Measurements from ENCODE around the gene ACVR1.

The ACVR1 gene

DNA sequence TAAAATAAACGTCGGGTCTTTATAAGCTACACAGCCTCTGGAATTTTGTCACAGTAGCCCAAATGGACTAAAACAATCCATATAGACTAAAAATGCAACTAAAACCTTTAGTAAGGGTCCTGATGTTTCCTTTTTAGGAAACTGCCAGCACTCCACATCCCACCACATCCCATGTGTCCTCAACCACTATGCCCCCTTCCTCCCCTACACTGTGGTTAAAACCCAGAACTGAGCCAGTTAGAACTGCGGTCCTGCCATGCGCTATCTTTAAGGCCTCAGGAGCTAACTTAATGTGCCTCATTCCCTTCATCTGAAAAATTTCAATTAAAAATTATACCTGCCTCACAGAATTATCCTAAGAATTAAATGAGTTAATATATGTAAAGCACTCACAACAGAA, 41.1 kb downstream of the ACVR1 start:
- ATAC-seq, result no peak
- no peak for TF ChIP-seq TCF4 (CRISPR knock-in tag; IDR thresholded peaks at IDR 0.05; ENCODE audit: borderline replicate concordance)
- TF ChIP-seq ZNF70 (CRISPR knock-in tag; IDR thresholded peaks at IDR 0.05), result no peak
- TF ChIP-seq, protein P1, sequence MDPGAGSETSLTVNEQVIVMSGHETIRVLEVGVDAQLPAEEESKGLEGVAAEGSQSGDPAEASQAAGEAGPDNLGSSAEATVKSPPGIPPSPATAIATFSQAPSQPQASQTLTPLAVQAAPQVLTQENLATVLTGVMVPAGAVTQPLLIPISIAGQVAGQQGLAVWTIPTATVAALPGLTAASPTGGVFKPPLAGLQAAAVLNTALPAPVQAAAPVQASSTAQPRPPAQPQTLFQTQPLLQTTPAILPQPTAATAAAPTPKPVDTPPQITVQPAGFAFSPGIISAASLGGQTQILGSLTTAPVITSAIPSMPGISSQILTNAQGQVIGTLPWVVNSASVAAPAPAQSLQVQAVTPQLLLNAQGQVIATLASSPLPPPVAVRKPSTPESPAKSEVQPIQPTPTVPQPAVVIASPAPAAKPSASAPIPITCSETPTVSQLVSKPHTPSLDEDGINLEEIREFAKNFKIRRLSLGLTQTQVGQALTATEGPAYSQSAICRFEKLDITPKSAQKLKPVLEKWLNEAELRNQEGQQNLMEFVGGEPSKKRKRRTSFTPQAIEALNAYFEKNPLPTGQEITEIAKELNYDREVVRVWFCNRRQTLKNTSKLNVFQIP (CRISPR knock-in tag; IDR thresholded peaks at IDR 0.05; ENCODE audit: borderline replicate concordance, low read depth), result no peak
- TF ChIP-seq, protein P2, sequence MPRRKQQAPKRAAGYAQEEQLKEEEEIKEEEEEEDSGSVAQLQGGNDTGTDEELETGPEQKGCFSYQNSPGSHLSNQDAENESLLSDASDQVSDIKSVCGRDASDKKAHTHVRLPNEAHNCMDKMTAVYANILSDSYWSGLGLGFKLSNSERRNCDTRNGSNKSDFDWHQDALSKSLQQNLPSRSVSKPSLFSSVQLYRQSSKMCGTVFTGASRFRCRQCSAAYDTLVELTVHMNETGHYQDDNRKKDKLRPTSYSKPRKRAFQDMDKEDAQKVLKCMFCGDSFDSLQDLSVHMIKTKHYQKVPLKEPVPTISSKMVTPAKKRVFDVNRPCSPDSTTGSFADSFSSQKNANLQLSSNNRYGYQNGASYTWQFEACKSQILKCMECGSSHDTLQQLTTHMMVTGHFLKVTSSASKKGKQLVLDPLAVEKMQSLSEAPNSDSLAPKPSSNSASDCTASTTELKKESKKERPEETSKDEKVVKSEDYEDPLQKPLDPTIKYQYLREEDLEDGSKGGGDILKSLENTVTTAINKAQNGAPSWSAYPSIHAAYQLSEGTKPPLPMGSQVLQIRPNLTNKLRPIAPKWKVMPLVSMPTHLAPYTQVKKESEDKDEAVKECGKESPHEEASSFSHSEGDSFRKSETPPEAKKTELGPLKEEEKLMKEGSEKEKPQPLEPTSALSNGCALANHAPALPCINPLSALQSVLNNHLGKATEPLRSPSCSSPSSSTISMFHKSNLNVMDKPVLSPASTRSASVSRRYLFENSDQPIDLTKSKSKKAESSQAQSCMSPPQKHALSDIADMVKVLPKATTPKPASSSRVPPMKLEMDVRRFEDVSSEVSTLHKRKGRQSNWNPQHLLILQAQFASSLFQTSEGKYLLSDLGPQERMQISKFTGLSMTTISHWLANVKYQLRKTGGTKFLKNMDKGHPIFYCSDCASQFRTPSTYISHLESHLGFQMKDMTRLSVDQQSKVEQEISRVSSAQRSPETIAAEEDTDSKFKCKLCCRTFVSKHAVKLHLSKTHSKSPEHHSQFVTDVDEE (CRISPR knock-in tag; IDR thresholded peaks at IDR 0.05), result no peak
- no peak for TF ChIP-seq SNAI2 (CRISPR knock-in tag; IDR thresholded peaks at IDR 0.05)
- TF ChIP-seq ZFP30 (CRISPR knock-in tag; IDR thresholded peaks at IDR 0.05), result no peak
- no peak for TF ChIP-seq ZFP3 (CRISPR knock-in tag; IDR thresholded peaks at IDR 0.05)
- TF ChIP-seq, protein P3, sequence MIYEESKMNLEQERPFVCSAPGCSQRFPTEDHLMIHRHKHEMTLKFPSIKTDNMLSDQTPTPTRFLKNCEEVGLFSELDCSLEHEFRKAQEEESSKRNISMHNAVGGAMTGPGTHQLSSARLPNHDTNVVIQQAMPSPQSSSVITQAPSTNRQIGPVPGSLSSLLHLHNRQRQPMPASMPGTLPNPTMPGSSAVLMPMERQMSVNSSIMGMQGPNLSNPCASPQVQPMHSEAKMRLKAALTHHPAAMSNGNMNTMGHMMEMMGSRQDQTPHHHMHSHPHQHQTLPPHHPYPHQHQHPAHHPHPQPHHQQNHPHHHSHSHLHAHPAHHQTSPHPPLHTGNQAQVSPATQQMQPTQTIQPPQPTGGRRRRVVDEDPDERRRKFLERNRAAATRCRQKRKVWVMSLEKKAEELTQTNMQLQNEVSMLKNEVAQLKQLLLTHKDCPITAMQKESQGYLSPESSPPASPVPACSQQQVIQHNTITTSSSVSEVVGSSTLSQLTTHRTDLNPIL (CRISPR knock-in tag; IDR thresholded peaks at IDR 0.05; ENCODE audit: low read depth), result no peak
- no peak for TF ChIP-seq ESRRG (CRISPR knock-in tag; IDR thresholded peaks at IDR 0.05)
- no peak for TF ChIP-seq RARB (CRISPR knock-in tag; IDR thresholded peaks at IDR 0.05)
- TF ChIP-seq ZNF565 (CRISPR knock-in tag; conservative IDR thresholded peaks at IDR 0.05; ENCODE audit: low read depth), result no peak

DNA sequence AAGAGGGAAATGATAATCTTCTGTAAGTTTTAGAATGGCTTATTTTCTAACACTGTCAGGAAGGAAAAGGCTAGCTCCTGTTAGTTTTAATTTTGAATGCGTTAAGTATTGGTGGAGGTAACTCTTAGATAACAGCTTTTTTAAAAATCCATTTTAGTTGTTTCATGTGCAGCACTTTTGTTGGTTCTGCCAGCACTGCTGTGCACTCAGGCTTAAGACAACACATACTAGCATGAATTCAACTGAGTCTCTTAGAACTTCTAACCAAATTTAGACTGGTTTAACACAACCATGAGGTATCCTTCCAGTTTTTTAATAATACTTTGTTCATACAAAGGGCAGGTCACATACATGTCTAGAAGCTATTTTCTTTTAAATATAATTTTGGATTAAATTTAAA, 42.4 kb downstream of the ACVR1 start:
- TF ChIP-seq, protein P2 (CRISPR knock-in tag; IDR thresholded peaks at IDR 0.05), result no peak
- TF ChIP-seq CSDC2 (CRISPR knock-in tag; IDR thresholded peaks at IDR 0.05) (no peak), PPARA (CRISPR knock-in tag; IDR thresholded peaks at IDR 0.05; ENCODE audit: borderline replicate concordance) (no peak), TCF4 (CRISPR knock-in tag; IDR thresholded peaks at IDR 0.05; ENCODE audit: borderline replicate concordance) (no peak), TOX (CRISPR knock-in tag; IDR thresholded peaks at IDR 0.05; ENCODE audit: borderline replicate concordance) (no peak), ZNF70 (CRISPR knock-in tag; IDR thresholded peaks at IDR 0.05) (no peak), ESRRG (CRISPR knock-in tag; IDR thresholded peaks at IDR 0.05) (no peak), GLIS3 (CRISPR knock-in tag; IDR thresholded peaks at IDR 0.05) (no peak), ZNF8 (CRISPR knock-in tag; IDR thresholded peaks at IDR 0.05) (no peak), ISL1 (CRISPR knock-in tag; IDR thresholded peaks at IDR 0.05) (no peak), BACH2 (CRISPR knock-in tag; IDR thresholded peaks at IDR 0.05; ENCODE audit: borderline replicate concordance) (no peak), ZFP3 (CRISPR knock-in tag; IDR thresholded peaks at IDR 0.05) (no peak), ZFP30 (CRISPR knock-in tag; IDR thresholded peaks at IDR 0.05) (no peak), ZC3H10 (CRISPR knock-in tag; IDR thresholded peaks at IDR 0.05) (no peak), RARB (CRISPR knock-in tag; IDR thresholded peaks at IDR 0.05) (no peak)
- TF ChIP-seq, protein P4, sequence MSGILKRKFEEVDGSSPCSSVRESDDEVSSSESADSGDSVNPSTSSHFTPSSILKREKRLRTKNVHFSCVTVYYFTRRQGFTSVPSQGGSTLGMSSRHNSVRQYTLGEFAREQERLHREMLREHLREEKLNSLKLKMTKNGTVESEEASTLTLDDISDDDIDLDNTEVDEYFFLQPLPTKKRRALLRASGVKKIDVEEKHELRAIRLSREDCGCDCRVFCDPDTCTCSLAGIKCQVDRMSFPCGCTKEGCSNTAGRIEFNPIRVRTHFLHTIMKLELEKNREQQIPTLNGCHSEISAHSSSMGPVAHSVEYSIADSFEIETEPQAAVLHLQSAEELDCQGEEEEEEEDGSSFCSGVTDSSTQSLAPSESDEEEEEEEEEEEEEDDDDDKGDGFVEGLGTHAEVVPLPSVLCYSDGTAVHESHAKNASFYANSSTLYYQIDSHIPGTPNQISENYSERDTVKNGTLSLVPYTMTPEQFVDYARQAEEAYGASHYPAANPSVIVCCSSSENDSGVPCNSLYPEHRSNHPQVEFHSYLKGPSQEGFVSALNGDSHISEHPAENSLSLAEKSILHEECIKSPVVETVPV (CRISPR knock-in tag; IDR thresholded peaks at IDR 0.05), result no peak
- TF ChIP-seq, protein P1 (CRISPR knock-in tag; IDR thresholded peaks at IDR 0.05; ENCODE audit: borderline replicate concordance, low read depth), result no peak
- TF ChIP-seq, protein P3 (CRISPR knock-in tag; IDR thresholded peaks at IDR 0.05; ENCODE audit: low read depth), result no peak
- TF ChIP-seq, protein P5, sequence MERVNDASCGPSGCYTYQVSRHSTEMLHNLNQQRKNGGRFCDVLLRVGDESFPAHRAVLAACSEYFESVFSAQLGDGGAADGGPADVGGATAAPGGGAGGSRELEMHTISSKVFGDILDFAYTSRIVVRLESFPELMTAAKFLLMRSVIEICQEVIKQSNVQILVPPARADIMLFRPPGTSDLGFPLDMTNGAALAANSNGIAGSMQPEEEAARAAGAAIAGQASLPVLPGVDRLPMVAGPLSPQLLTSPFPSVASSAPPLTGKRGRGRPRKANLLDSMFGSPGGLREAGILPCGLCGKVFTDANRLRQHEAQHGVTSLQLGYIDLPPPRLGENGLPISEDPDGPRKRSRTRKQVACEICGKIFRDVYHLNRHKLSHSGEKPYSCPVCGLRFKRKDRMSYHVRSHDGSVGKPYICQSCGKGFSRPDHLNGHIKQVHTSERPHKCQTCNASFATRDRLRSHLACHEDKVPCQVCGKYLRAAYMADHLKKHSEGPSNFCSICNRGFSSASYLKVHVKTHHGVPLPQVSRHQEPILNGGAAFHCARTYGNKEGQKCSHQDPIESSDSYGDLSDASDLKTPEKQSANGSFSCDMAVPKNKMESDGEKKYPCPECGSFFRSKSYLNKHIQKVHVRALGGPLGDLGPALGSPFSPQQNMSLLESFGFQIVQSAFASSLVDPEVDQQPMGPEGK (CRISPR knock-in tag; IDR thresholded peaks at IDR 0.05; ENCODE audit: borderline replicate concordance), result no peak
- no peak for ATAC-seq

Measured in SK-N-SH treated with all-trans-retinoic acid at 6 μM for 48 hours (cell line).